ENCODE data around the gene OR1L1.

Gene OR1L1

DNA sequence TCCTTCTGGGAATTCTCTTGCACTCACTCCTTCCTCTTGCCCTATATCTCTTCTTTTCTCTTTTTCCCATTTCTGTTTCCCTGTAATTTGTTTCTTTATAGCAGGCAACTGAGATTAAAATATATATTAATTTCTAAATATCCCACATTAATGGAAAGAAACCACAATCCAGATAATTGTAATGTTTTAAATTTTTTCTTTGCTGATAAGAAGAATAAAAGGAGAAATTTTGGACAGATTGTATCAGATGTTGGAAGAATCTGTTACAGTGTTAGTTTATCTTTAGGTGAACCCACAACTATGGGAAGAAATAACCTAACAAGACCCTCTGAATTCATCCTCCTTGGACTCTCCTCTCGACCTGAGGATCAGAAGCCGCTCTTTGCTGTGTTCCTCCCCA is at the start of gene OR1L1:
TSS of gene OR1L1 (plus strand) at position 301 of the 400 bp plus-strand sequence. CDS start at position 301, 0 bp downstream.
- DNase-seq (ENCODE audit: low read depth) = no peak
- TF ChIP-seq, protein P1, sequence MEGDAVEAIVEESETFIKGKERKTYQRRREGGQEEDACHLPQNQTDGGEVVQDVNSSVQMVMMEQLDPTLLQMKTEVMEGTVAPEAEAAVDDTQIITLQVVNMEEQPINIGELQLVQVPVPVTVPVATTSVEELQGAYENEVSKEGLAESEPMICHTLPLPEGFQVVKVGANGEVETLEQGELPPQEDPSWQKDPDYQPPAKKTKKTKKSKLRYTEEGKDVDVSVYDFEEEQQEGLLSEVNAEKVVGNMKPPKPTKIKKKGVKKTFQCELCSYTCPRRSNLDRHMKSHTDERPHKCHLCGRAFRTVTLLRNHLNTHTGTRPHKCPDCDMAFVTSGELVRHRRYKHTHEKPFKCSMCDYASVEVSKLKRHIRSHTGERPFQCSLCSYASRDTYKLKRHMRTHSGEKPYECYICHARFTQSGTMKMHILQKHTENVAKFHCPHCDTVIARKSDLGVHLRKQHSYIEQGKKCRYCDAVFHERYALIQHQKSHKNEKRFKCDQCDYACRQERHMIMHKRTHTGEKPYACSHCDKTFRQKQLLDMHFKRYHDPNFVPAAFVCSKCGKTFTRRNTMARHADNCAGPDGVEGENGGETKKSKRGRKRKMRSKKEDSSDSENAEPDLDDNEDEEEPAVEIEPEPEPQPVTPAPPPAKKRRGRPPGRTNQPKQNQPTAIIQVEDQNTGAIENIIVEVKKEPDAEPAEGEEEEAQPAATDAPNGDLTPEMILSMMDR (conservative IDR thresholded peaks at IDR 0.05; ENCODE audit: low read length) = no peak
- H3K4me3 ChIP-seq (ENCODE audit: low read length) = no peak within 1 kb of the TSS

DNA sequence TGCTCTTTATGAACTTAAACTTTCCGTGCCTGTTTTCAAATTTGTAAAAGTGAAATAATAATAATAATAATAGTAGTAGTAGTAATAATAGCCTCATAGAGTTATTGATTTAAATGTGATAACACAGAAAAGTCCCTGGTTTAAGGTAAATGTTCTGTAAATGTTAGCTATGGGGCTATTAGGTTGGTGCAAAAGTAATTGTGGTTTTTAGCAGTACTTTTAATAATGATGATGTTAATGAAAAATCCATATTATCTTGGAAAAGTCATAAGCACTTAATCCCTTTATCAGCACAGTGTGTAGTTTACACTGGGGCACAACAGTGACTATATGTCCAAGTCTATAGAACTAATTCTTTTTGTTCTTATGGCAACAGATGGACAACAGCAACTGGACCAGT is 47.2 kb upstream of the OR1L1 start, which contains the start of gene OR1Q1:
TSS of gene OR1Q1 (plus strand) at position 377 of the 400 bp plus-strand sequence. CDS start at position 377, 0 bp downstream.
- DNase-seq (ENCODE audit: low read depth) = no peak
- TF ChIP-seq, protein P1 (conservative IDR thresholded peaks at IDR 0.05; ENCODE audit: low read length) = no peak
- no peak within 1 kb of the TSS for H3K4me3 ChIP-seq (ENCODE audit: low read length)

DNA sequence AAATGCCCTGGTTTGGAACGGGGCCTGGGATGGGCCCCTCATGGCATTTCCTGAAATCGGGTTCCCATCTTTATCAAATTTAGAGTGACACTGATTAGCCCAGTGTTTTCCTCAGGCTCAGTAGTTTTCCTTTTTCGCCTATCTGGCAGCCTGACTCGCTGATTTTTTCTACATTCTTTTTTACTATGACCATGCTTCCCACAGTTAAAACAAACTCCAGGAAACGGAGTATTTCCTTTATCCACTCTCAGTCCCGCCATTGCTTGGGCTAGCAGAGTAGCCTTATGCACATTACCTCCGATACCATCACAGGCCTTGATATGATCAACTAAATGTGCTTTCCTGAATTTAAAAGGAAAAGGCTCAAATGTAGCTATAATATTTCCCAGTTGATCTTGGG is 41.5 kb upstream of the OR1L1 start:
- no peak for DNase-seq (ENCODE audit: low read depth)
- no peak overlapping the region for H3K4me3 ChIP-seq (ENCODE audit: low read length)
- TF ChIP-seq, protein P1 (conservative IDR thresholded peaks at IDR 0.05; ENCODE audit: low read length) = no peak

GRCh38 chr9:122642226-122642625 is 19.3 kb upstream of the OR1L1 start:
- no peak for DNase-seq (ENCODE audit: low read depth)
- TF ChIP-seq, protein P1 (conservative IDR thresholded peaks at IDR 0.05; ENCODE audit: low read length) = no peak
- no peak overlapping the region for H3K4me3 ChIP-seq (ENCODE audit: low read length)

DNA sequence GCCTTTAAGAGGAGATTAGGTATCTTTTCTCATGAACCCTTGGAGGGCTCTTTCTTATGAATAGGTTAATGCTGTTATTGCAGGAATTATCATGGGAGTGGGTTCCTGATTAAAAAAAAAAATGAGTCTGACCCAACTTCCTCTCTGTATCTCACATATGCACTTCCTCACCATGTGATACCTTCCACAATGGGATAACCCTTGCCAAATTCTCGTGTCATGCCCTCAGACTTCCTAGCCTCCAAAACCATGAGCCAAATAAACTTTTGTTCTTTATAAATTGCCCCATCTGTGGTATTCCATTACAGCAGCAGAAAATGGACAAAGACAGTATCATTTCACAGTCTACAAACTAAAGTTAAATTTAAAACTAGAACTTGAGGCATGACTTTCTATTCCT is 5.1 kb upstream of the OR1L1 start:
- no peak overlapping the region for H3K4me3 ChIP-seq (ENCODE audit: low read length)
- no peak for DNase-seq (ENCODE audit: low read depth)
- TF ChIP-seq, protein P1 (conservative IDR thresholded peaks at IDR 0.05; ENCODE audit: low read length) = no peak

DNA sequence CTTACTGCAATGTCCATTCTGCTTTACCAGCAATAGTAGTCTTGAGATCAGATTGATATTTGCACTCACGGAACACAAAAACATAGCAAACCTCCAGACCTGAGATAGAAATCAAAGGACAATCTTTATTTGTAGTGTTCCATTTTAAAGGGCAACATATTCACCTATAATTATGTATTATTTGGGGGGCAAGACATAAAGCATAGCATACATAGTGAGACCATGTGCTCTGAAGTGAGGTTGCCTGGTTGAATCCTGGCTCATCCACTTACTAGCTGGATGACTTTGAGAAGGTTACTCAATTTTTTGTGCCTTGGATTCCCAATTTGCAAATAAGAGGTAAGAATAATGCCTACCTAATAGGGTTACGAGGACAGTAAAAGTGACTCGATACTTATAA is 4.0 kb upstream of the OR1L1 start, which contains the start of gene OR1B1:
TSS of gene OR1B1 (minus strand) at position 101 of the 400 bp plus-strand sequence.
- no peak for DNase-seq (ENCODE audit: low read depth)
- TF ChIP-seq, protein P1 (conservative IDR thresholded peaks at IDR 0.05; ENCODE audit: low read length) = no peak
- H3K4me3 ChIP-seq (ENCODE audit: low read length) = no peak within 1 kb of the TSS

GRCh38 chr9:122672481-122672880 is 11.0 kb downstream of the OR1L1 start:
- TF ChIP-seq, protein P1 (conservative IDR thresholded peaks at IDR 0.05; ENCODE audit: low read length) = no peak
- DNase-seq (ENCODE audit: low read depth) = no peak

More at GRCh38 chr9:122672481-122672880, 11.0 kb downstream of the OR1L1 start:
- H3K4me3 ChIP-seq (ENCODE audit: low read length) = no peak overlapping the region

Measured in AG10803 (cell line).